HL-60/S4 treated with retinoic acid at 250 ng/mL for 4 days and 3 days (cell line): Measurements from ENCODE around the gene COMMD6.

ENCODE experiments used
- in situ Hi-C: fragments of 300-500 bp; cut with MboI; formaldehyde crosslinking; loops from 2 replicates; pipeline ENCODE4 v1.7.0; 2022; ENCODE audit warnings: low sequenced_read_pairs

Gene COMMD6

DNA sequence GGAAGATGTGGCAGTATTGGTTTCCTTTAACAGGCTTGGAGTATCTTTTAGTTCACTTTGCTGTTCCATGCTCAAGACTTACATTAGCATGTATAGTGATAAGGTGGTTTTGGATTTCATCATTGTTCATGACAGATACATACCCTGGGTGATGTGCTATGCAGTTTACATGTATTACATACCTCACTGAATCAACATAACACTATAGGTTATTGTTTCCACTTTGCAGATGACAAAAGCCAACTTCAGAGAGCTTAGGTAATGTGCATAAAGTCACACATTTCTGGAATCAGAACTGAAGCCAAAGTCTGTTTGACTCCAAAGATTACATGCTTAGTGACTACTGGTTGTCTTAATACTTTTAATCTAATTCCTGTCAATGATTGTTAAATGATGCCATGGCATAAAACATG is 7.1 kb downstream of the COMMD6 start:
- in situ Hi-C loops = no loop called here

DNA sequence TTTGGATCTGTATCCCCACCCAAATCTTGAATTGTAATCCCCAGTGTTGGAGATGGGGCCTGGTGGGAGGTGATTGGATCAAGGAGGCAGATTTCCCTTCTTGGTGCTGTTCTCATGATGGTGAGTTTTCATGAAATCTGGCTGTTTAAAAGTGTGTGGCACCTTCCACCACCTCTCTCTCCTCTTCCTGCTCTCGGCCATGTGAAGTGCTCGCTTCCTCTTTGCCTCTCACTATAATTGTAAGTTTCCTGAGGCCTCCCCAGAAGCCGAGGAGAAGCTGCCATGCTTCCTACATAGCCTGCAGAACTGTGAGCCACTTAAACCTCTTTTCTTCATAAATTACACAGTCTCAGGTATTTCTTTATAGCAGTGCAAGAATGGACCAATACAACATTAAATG is 15.7 kb downstream of the COMMD6 start:
- in situ Hi-C loops = no loop called here

DNA sequence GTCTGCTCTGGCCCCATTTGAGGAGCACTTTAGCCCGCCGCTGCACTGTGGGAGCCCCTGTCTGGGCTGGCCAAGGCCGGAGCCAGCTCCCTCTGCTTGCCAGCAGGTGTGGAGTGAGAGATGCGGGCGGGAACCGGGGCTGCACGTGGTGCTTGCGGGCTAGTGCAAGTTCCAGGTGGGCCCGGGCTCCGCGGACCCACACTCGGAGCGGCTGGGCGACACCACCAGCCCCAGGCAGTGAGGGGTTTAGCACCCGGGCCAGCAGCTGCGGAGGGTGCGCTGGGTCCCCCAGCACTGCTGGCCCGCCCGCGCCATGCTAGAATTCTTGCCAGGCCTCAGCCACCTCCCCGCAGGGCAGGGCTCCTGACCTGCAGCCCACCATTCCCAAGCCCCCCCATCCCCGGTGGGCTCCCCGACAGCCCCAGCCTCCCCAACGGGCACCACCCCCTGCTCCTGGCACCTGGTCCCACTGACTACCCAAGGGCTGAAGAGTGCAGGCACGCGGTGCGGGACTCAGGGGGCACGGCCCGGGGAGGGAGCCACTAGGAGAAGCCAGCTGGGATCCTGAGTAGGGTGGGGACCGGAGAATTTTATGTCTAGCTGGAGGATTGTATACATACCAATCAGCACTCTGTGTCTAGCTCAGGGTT is 19.1 kb downstream of the COMMD6 start:
- in situ Hi-C loops = no loop called here

DNA sequence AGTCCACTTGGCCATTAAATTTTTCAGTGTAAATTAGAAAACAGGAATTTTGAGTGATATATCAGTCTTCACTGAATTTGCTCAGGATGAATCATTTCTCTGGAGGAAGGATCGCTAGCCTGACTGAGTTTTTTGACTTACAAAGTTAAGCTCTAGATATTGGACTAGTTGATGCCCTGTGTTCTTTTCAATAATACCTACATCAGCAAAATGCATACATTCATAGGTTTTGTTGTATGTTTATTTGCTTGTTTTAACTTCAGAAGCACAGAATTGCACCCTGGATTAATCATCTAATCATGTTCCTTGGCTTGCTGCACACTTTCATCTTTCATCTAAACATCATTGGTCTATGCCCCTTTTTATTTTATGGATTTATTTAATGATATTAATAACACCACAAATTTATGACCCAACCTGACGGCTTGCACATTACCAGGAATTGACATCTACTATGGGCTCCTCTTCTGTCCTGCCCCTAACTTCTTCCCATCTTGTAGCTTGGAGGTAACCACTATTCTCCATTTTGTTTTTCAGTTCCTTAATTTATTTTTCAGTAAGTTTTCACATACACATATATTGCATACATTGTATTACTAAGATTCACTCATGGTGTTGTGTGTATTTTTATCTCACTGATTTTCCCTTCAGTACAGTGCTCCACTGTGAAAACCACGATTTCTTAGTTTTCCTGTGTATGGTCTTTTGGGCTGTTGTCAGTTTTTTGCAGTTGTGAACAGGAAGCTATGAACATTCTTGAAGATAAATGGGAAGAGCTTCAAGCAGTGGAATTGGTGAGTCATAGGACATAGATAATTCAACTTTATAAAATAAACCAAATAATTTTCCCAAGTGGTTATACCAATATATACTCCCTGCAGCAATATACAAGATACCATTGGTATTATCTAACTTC is 23.3 kb downstream of the COMMD6 start:
- in situ Hi-C loops = no loop called here

DNA sequence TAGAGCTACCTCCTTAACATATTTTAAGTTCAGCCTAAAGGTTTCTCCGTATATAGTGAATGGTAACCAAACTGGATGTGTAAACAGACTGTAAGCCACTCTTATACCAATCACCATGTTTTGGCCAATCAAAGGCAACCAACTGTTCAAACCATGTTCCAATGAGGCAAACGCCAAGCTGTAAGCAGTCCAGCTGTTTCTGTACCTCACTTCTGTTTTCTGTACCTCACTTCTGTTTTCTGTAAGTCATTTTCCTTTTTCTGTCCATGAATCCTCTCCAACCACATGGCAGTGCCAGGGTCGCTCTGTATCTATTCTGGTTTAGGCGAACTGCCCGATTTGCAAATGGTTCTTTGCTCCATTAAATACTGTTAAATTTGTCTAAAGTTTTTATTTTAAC is 24.4 kb downstream of the COMMD6 start:
- in situ Hi-C loops = no loop called here

DNA sequence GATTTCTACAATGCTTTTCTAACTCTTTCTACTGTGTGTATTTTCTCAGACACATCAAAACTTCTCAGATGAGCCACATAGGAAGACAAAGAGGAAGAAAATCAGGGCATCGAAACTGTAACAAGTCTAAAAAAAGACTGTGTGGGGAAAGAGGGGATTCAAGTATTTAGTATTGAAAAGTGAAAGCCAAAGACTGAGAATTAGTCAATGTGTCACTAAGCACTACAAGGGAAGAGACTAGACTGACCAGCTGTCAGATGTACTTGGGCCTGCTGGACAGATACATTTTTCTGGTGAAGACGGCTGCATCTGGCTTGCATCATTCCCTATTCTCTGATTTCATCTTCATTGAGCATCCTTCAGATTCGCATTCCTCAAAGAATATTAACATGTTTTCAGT is 25.4 kb downstream of the COMMD6 start:
- in situ Hi-C loops = no loop called here

DNA sequence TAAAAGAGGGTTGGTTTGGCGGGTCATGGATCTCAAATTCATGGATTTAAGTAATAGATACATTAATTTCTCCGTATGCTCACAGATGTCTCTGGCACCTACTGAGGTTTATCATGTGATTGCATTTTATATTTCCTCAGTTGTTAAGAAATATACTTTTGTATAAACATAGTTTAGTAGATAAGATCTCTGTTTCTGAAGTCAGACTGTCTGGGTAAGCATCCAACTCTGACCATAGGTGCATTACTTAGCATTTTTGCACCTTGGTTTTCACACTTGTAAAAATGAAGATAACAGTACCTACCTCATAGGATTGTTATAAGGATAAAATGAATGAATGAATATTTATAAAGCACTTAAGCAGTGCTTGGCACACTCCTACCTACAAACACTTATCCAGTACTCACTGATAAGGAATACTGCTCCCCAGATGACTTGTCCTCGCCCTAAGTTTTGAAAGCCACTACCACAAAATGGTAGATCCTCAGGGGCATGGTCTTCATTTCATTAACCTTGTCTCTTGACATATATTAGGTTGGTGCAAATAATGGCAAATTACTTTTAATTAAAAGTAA is 26.5 kb downstream of the COMMD6 start:
- in situ Hi-C loops = no loop called here

DNA sequence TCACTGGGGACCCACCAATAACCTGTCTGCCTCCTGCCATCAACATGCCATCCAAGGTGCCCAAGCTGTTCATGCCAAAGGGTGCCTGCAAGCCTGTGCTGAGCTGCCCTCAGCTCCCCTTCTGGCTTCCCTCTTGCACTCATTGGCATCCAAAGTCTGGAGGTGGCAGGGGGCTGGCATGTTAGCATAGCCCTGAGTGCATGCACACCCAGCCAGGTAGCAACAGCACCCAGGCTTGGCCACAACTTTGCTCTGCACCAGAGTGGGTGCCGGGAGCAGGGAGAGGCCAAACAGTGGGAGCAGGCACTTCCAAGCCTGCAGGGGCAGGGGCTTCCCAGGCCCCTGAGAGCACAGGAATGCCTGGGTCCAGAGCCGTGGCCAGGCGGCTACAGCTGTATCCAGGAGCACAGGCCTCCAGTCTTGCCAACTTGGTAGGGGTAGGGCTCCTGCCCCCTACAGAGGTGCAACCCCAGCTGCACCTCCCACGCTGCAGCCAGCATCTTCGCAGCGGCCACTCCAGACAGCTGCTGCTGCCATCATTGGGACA is 29.6 kb downstream of the COMMD6 start:
- in situ Hi-C loops = no loop called here

DNA sequence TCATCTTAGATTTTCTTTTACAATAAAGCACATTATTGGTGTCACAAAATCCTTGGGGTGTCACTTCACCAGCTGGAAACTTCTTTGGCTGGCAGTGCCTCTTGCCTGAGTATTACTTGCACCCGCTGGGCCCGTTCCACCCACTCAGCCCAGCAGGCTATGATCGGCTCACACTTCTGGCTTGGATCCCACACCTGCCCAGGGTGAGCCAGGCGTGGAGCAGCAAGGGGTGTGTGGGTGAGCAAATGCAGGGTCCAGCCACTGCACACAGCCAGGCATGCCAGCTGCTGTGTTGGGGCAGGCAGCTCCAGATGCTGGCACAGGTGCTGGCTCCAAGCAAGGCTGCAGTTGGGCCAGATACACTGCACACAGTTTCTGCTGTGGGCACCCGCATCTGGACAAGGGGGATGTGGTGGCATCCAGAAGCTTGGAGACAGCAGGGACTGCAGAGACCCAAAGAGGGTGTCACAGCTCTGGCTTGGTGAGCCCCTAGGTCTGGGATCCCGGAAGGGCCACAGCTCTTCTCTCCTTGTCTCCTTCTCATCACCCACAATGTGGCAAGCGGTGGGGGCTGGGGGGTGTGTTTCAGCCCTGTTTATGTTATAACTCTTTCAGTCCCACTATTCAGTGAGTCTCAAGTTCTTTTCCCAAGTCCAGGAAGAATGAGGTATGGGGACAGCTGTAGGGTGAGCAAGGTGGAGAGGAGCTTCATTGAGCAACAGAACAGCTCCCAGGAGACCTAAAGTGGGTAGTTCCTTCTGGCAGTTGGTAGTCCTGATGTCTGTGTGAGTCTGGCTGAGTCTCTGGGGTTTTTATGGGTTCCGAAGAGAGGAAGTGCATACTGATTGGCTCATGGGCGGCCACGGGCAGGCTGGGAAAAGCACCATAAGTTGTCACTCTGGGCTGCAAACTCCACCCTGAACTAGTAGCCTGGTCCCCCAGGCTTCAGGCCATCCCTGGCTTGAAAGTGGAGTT is 30.3 kb downstream of the COMMD6 start:
- in situ Hi-C loops = no loop called here

DNA sequence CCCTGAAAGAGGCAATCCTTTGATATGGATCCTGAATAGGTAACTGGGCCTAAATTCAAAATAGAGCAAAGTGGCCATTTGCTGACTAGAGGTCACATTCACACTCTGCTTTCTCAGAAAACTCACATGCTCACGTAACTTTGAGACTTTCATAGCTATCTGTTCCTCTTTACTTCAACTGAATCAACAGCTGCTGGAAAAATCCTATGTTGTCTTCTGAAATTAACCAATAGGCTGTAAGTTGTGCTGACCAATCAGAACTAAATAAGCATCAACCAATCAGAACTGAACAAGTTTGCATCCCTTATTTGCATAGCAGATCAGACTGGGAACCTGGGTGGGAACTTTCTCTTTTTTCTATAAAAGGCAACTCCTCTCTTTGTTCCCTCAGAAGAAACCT is 31.6 kb downstream of the COMMD6 start:
- in situ Hi-C loops = no loop called here

DNA sequence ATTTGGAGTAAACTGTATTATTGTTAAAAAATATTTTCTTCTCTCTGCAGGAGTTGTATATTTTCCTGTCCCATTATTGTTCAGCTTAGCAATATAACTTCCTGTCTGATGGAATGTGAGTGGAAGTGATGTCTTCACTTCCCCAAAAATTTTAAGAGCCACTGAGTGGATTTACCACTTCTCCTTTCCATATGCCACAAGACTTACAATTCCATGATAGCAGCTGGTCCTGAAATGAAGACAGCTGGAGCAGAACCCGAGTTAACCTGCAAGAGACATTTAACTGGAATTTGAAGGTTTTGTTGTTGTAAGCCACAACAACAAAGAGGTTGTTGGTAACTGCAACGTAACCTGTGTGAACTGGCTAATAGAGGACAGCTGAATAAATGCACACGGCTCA is 32.3 kb downstream of the COMMD6 start:
- in situ Hi-C loops = no loop called here

DNA sequence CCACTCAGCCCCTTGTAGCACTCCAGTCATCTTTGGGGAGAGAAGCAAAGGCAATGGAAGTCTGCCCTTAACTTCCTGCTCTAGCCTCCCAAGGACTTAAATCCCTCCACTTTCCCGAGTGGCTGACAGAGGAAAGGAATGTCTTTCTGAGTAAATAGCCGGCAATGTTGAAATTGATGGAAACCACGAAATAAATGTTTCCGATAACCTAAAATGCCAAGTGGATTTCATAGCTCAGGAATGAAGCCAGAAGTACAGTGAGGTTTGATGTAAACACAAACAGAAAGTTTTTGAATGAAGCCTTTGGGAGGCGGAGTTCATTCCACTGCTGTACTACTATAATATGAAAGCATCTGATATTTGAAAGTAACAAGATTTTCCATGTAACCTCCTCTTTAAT is 41.7 kb downstream of the COMMD6 start:
- in situ Hi-C loops = no loop called here

DNA sequence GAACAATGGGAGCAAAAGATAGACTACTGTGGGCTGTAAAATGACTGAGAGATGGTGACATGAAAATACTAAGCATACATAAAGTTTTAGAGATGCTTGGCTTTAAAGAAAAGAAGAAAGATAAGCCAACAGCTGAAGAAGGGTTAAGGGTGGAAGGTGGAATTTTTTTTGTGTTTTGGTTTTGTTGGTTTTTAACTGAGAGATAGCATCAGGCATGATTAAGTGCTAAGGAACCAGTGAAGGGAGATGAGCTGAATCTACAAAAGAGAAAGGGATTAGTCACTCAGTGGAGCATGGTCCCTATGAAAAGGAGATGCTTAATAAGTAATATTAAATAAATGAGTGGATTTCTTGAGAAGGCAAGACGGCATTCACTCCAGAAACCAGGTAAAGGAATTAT is 43.1 kb downstream of the COMMD6 start:
- in situ Hi-C loops = no loop called here

DNA sequence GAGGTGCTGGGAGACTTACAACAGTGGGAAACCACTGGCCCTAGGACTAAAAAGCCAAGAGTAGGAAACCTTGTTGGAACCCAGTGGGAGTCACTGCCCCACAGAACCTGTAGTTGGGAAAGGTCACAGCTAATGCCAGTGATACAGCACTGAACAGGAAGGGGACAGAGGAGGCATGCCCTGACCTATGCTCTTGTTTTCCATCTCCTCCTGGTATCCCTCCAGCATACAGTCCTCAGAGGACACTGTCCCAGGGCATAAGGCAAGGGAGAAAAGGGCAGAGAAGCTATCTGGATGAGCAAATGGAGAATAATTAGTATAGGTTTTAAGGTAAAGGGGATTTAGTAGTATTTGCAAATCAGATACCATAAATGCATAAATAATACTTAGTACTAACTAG is 44.5 kb downstream of the COMMD6 start:
- in situ Hi-C loops = no loop called here

DNA sequence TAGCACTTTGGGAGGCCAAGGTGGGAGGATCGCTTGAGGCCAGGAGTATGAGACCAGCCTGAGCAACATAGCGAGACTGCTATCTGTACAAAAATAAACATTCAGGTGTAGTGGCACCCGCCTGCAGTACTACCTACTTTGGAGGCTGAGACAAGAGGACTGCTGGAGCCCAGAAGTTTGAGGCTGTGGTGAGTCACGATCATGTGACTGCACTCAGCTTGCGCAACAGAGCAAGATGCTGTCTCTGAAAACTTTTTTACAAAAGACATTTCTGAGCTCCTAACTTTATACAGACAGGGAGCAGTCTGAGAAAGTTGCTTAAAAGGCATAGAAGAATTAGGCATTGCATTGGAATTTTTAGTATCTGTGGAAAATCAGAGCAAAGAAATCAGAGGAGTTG is 45.3 kb downstream of the COMMD6 start:
- in situ Hi-C loops = no loop called here

DNA sequence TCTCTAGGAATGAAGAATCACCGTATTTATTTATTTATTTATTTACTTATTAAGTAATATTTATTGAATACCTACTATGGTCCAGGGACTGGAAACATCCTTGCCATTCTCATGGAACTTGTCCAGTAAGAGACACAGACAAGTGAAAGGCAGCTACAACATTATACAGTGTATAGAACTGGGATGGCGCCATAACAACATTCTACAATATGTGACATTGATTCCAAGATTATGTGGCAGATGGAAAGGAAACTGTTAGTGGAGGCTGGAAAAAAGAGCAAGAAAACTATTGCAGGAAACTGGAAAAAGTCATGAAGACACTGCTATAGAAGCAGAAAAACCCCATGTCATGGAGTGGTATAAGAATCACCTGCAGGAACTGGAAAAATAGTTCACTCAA is 46.3 kb downstream of the COMMD6 start:
- in situ Hi-C loops = no loop called here

DNA sequence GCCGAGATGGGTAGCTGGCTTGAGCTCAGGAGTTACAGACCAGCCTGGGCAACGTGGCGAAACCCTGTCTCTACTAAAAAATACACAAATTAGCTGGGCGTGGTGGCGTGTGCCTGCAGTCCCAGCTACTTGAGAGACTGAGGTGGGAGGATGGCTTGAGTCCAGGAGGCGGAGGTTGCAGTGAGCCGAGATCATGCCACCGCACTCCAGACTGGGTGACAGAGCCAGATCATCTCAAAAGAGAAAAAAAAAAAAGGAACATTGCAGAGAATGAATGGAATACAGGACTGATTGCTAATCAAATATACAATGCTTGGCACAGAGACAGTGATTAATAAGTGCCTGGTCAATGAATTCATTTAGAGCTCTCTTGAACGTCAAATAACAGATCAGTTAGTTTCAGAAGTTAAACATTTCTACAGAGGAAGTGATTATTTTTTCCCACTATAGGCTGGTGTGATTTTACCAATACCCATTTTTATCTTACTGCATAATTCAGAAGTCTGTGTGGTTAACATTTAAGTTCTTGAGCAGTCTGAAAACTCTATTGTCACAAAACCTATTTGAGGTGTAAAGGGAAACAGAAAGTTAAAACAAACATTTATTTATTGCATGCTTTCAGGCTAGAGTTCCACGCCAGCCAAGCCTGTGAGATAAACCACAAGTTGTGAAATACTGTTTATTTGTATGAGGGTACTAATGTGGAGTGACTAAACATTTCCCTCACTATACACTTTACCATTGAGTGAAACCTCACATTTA is 48.0 kb downstream of the COMMD6 start:
- in situ Hi-C loops = no loop called here

DNA sequence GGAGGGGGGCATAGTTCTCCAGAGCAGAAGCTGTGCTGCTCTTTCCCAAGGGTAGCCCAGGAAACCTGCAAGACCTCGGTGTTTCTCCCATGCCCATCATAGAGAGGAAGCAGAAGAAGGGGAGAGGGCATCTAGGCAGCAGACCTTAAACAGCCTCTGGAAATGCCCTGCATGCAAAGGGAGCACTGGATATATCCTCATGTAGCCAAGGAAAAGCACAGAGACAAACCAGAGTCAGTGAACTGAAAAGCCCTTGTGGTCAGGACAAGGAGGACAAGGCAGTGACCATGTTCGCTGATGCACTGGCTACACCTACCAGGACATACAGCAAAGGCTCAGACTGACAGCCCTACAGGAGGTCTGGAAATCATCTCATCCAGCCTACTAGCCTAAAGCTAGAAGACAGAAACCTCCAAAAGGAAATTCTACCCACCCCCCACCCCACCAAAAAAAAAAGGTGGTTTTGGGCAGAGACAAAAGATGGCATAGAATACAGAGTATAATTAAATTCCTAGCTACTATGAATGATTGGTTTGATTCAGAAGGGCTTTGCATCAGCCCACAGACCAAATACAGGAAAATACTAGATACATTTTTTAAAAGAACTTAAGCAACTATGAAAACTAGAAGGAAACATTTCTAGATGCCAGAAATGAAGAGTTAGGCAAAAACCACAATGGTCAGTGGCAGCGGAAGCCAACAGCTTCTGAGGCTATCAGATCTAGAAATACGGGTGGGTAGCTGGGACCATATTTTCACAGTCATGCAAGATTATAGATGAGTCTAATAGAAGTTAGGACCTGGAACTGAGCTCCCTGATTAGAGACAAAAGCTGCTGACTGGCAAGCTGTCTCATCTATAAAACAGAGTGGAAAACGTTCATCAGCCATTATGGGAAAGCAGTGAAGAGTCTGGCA is 51.2 kb downstream of the COMMD6 start:
- in situ Hi-C loops = no loop called here
